ENCODE results near the gene TMEM181.

- TF ChIP-seq CTCF (IDR thresholded peaks at IDR 0.05) (no peak), POLR2A (IDR thresholded peaks at IDR 0.05) (no peak)
Measured at GRCh38 chr6:158633127-158633526, 73.2 kb downstream of the TMEM181 start.

Data from adrenal gland (tissue), 5 donors.